ENCODE measurements around the gene PLCB3.

Gene PLCB3

GRCh38 chr11:64251016-64251752 is at the start of gene PLCB3:
PLCB3 (plus strand) TSS chr11:64251530; CDS start chr11:64251650, 120 bp downstream.
- DNase-seq: peak; percentile 93

DNA sequence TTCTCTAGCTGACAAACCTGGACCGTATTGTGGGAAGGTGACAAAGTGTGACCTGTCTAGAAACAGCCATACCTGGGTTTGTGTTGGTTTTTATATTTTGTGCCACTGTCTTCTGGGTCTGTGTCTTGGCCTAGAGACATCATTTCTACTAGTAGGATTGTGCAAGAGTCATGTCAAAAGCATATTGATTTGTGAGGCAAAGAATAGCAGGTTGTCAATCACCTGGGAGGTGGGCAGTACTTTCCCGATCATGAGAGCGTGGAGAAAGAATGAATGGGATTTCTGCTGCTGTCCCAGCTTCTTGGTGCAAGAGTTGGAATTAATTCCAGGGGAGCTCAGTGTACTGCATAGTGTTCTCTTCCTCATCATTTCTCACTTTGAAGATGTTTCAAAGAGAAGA is 49.8 kb upstream of the PLCB3 start:
- no peak for DNase-seq

- DNase-seq: no peak
These were observed 48.3 kb upstream of the PLCB3 start for GRCh38 chr11:64202992-64203391.

- DNase-seq: no peak
These were observed 47.8 kb upstream of the PLCB3 start for GRCh38 chr11:64203421-64204079.

GRCh38 chr11:64204080-64204440 is 47.3 kb upstream of the PLCB3 start:
- no peak for DNase-seq

GRCh38 chr11:64204464-64204989 is 46.8 kb upstream of the PLCB3 start:
- peak; percentile 82 for DNase-seq

DNA sequence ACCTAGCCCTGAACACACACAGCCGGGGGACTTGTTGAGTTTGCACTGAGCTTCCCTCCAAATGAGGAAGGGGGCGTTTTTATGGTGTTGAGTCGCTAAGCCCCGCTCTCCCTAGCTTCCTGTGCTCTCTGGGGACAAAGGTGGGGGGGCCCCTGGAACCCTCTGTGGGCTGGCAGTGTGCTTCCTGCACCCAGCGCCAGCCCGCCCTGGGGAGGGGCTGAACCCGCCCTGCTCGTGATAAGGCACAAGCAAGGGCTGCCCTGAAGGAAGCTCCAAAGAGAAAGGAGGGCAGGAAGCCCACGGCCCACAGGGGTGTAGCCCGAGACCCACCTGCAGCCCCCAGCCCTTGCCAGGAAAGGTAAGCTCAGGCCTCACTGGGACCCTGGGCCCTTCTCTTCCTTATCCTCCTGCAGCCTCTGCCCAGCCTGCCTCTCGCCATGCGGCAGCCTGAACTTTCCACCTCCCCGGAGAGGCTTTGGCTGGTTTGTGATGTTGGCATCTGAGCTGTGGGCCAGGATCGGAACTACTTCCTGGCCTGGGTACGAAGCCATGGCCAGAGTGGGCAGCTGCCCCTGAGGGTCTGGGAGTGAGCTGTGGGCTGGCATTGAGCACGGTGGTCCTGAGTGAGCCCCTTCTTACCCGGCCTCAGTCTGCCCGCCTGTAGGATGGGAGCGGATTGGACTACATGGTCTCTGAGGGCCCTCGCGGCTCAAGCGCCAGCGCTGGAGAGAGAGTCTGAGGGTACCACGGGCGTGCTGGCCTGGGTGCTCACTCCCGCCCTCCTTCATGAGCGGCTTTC is 44.7 kb upstream of the PLCB3 start, which contains the start of gene FERMT3:
Gene FERMT3 (plus strand): TSS at position 265 of the 799 bp plus-strand sequence. CDS start 644 bp downstream, outside the sequence.
- peak; percentile 88 for DNase-seq

DNA sequence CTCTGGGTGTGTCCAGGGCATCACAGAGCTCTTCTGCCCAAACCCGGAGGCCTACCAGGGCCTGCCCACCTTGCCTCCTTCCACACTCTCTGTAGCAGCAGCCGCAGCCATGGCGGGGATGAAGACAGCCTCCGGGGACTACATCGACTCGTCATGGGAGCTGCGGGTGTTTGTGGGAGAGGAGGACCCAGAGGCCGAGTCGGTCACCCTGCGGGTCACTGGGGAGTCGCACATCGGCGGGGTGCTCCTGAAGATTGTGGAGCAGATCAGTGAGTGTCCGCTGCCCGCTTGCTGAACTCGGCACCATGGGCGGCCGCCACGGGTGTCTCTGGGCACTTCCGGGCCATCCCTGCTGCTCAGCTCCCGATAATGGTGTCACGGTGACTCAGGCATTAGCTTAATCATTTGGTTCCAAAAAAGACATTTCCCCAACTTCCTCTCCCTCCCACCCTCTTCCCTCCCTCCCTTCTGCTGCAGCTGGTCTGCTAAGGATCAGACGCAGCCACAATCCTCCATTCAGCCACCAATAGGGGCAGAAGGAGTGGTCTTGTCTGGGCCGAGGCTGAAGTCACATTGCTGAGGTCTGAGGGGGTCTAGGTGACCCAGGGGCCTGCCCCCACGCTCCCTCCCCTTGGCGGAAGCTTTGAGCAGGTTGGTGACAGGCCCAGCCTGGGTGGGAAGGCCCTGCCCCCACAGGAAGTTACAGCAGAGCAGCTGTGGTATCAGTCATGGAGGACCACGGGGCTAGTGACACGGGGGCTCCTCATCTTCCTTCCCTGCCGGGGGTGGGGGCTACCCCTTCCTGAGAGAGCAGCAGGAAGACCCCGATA is 43.9 kb upstream of the PLCB3 start:
- peak; percentile 93 for DNase-seq

GRCh38 chr11:64208086-64208795 is 43.1 kb upstream of the PLCB3 start:
- DNase-seq: peak; percentile 71

GRCh38 chr11:64208796-64209562 is 42.4 kb upstream of the PLCB3 start:
- DNase-seq: no peak

- no peak for DNase-seq
These were observed 41.8 kb upstream of the PLCB3 start for GRCh38 chr11:64209563-64209843.

DNA sequence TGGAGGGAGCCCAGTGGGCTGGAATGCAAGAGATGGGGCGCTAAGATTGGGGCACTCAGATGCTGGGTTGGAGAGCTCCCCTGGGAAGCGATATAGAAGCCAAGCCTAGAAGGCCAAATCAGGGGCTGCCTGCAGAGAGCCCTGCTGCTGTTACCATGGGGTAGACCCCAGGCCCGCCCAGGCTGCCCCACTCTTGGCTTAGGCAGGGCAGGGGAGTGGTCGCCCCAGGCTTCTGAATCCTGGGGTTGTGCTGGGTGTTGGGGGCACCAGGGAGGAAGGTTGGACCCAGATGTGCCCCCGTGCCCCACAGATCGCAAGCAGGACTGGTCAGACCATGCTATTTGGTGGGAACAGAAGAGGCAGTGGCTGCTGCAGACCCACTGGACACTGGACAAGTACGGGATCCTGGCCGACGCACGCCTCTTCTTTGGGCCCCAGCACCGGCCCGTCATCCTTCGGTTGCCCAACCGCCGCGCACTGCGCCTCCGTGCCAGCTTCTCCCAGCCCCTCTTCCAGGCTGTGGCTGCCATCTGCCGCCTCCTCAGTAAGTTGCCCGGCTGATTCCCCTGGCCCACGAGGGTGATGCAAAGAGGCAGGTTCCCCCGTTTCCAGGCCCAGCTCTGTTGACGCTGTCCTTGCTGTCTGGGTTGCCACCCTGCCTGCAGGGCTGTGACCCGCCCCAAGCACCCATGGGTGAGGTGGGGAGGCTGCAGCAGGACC is 40.9 kb upstream of the PLCB3 start:
- no peak for DNase-seq

GRCh38 chr11:64211181-64211872 is 40.0 kb upstream of the PLCB3 start:
- DNase-seq: no peak

DNA sequence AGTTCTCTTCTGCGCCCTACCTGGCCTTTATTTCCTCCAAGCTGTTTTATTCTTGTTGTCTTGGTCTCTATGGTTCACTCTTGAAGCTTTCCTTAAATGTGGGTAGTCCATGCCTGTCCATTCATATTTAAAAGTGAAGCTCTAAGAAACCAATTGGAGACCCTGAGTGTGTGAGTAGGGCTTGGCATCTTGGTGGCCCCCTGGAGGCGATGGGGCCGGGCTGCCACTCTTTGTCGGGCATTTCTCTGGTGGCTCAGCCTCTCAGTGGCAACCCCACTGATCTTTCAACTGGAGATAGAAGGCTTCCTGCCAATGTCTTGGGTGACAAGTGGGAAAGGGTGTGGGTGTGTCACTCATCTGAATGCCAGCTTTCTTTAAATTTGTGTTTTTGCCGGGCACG is 34.5 kb upstream of the PLCB3 start:
- DNase-seq: no peak

DNA sequence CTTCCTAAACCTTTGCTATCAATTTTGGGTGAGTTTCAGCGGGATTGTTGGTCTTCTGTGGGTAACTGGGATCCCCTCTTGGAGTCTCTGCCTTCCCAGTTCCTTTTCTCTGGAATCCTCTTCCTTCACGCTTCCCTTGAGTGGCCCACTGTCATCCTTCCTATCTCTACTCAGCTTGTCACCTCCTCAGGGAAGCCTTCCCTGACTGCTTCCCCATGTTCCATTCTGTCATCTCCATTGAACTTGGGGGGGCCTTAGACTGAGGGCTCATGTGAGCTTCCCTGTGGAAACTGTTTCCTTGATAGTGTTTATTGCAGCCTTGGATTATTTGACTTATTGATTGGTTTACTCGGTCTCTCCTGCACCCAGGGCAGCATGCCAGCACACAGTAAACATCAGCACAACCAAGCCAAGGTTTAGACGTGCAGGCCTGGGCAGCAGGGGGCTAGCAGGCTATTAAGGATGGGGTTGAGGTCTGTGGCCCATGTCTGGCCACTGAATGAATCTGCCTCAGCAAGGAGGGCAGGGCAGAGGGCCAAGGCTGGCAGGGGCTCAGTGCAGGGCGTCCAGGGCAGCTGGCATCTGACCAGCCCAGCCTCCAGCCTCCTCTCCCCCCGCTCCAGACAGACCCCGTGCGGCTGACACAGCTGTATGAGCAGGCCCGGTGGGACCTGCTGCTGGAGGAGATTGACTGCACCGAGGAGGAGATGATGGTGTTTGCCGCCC is 32.5 kb upstream of the PLCB3 start:
- no peak for DNase-seq

DNA sequence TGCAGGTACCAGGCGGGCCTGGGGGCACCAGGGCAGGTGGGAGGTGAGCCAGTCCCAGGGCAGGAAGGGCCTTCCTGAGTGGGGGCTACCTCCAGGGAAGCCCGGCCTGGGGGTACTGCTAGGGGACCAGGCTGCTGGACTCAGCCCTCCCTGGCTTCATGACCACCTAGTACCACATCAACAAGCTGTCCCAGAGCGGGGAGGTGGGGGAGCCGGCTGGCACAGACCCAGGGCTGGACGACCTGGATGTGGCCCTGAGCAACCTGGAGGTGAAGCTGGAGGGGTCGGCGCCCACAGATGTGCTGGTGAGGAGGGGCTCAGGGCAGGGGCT is 32.0 kb upstream of the PLCB3 start:
- DNase-seq: no peak

- DNase-seq: no peak
These were observed 31.6 kb upstream of the PLCB3 start for GRCh38 chr11:64219755-64220154.

GRCh38 chr11:64220271-64220670 is 31.1 kb upstream of the PLCB3 start:
- no peak for DNase-seq

DNA sequence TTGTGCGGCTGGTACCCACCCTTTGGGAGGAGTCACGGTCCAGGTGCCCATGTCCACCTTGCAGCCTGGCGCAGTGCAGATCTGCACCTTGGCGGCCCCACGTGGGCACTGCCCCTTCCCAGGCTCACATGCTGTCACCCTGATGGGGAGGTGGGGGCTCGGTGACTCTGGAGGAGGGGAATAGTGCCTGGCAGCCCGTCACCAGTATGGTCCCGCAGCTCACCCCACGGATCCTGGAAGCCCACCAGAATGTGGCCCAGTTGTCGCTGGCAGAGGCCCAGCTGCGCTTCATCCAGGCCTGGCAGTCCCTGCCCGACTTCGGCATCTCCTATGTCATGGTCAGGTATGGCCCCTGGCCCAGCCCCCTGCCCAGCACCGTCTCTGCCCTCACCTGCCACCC is 30.5 kb upstream of the PLCB3 start:
- DNase-seq: no peak

- DNase-seq: no peak
These were observed 28.7 kb upstream of the PLCB3 start for GRCh38 chr11:64222651-64223000.
